ENCODE data around the gene REXO1. TPM values are rescaled to one million over a fixed set of nuclear protein-coding genes. Genes with fewer than 3 reads are reported as not detected.

The REXO1 gene
- total and polyA plus RNA-seq, 9 of the 15 experiments (the other 6 are each of a cell fraction or from before 2014, with no cell fraction given) = 0.04 to 63.3 (median 15.8) TPM

DNA sequence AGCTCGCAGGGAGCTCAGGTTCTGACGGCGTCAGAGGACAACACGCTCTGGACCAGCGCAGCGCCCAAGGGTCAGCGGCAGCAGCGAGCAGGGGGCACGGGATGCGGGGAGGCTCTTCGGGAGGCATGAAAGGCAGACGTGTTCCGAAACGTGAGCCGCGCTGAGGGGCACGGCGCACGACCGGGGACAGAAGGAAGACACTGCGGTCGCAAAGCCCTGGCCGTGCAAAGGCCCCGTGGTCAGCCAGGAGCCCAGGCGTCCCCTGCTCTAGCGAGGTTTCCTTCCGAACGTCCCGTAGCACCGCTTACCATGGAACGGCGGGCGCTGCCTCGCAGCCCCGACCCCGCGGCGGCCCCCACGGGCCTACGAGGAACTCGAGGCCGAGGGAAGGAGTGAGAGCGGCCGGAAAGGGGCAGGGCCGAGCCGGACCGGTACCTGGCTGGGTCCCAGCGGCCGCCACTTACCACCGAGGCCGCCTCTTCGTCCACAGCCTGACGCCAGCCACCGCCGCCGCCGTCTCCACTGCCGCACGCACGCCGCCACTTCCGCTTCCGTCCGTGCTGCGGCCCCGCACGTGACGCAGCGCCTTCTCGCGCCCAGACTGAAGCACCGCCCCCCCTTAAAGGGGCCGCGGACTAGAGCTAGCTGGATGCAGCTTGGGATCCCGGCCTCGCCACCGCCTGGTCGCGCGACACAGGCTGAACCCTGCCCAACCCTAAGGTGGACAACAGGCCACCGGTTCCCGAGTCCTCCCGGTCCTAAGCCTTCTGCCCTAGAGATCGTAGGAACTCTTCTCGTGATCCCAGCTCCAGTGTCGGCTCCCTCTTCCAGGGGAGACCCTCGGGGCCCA is 27.6 kb upstream of the REXO1 start (continued):
- TF ChIP-seq, protein P1, sequence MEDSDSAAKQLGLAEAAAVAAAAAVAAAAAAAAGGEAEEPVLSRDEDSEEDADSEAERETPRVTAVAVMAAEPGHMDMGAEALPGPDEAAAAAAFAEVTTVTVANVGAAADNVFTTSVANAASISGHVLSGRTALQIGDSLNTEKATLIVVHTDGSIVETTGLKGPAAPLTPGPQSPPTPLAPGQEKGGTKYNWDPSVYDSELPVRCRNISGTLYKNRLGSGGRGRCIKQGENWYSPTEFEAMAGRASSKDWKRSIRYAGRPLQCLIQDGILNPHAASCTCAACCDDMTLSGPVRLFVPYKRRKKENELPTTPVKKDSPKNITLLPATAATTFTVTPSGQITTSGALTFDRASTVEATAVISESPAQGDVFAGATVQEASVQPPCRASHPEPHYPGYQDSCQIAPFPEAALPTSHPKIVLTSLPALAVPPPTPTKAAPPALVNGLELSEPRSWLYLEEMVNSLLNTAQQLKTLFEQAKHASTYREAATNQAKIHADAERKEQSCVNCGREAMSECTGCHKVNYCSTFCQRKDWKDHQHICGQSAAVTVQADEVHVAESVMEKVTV (CRISPR knock-in tag; IDR thresholded peaks at IDR 0.05) = no peak
- no peak for TF ChIP-seq ZSCAN32 (CRISPR knock-in tag; IDR thresholded peaks at IDR 0.05)
- no peak for TF ChIP-seq ZNF589 (CRISPR knock-in tag; IDR thresholded peaks at IDR 0.05; ENCODE audit: low read depth)
- TF ChIP-seq, protein P2, sequence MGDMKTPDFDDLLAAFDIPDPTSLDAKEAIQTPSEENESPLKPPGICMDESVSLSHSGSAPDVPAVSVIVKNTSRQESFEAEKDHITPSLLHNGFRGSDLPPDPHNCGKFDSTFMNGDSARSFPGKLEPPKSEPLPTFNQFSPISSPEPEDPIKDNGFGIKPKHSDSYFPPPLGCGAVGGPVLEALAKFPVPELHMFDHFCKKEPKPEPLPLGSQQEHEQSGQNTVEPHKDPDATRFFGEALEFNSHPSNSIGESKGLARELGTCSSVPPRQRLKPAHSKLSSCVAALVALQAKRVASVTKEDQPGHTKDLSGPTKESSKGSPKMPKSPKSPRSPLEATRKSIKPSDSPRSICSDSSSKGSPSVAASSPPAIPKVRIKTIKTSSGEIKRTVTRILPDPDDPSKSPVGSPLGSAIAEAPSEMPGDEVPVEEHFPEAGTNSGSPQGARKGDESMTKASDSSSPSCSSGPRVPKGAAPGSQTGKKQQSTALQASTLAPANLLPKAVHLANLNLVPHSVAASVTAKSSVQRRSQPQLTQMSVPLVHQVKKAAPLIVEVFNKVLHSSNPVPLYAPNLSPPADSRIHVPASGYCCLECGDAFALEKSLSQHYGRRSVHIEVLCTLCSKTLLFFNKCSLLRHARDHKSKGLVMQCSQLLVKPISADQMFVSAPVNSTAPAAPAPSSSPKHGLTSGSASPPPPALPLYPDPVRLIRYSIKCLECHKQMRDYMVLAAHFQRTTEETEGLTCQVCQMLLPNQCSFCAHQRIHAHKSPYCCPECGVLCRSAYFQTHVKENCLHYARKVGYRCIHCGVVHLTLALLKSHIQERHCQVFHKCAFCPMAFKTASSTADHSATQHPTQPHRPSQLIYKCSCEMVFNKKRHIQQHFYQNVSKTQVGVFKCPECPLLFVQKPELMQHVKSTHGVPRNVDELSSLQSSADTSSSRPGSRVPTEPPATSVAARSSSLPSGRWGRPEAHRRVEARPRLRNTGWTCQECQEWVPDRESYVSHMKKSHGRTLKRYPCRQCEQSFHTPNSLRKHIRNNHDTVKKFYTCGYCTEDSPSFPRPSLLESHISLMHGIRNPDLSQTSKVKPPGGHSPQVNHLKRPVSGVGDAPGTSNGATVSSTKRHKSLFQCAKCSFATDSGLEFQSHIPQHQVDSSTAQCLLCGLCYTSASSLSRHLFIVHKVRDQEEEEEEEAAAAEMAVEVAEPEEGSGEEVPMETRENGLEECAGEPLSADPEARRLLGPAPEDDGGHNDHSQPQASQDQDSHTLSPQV (IDR thresholded peaks at IDR 0.05) = peak; percentile 68; the same call in 1 of the 2 replicates
- TF ChIP-seq, protein P3, sequence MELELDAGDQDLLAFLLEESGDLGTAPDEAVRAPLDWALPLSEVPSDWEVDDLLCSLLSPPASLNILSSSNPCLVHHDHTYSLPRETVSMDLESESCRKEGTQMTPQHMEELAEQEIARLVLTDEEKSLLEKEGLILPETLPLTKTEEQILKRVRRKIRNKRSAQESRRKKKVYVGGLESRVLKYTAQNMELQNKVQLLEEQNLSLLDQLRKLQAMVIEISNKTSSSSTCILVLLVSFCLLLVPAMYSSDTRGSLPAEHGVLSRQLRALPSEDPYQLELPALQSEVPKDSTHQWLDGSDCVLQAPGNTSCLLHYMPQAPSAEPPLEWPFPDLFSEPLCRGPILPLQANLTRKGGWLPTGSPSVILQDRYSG (tag; conservative IDR thresholded peaks at IDR 0.05; ENCODE audit: low read depth) = no peak
- peak; percentile 78 for TF ChIP-seq POLR2AphosphoS5 (IDR thresholded peaks at IDR 0.05; ENCODE audit: control insufficient read depth, insufficient read depth, low read depth, low read length)
- TF ChIP-seq CREM (IDR thresholded peaks at IDR 0.05; ENCODE audit: low read depth) = peak; percentile 94
- TF ChIP-seq NCOR1 (IDR thresholded peaks at IDR 0.05) = peak; percentile 46; the same call in 1 of the 2 replicates
- TF ChIP-seq ZBTB7A (IDR thresholded peaks at IDR 0.05; ENCODE audit: borderline replicate concordance, control insufficient read depth, low read depth, low read length) = peak; percentile 92
- no peak for TF ChIP-seq XRCC3 (IDR thresholded peaks at IDR 0.05)
- TF ChIP-seq ZNF3 (CRISPR knock-in tag; IDR thresholded peaks at IDR 0.05) = no peak
- TF ChIP-seq DDX20 (tag; IDR thresholded peaks at IDR 0.05; ENCODE audit: low read depth) = no peak
- TF ChIP-seq HEY1 (CRISPR knock-in tag; IDR thresholded peaks at IDR 0.05; ENCODE audit: borderline replicate concordance) = no peak
- no peak for TF ChIP-seq KAT7 (CRISPR knock-in tag; IDR thresholded peaks at IDR 0.05; ENCODE audit: borderline replicate concordance)
- TF ChIP-seq KDM4B (IDR thresholded peaks at IDR 0.05; ENCODE audit: borderline replicate concordance in 2 of 2, low read depth in 1 of 2) = peak in 1 of 2 experiments; percentile 63; a peak in 2 of 4 replicates
- TF ChIP-seq CTBP1 (IDR thresholded peaks at IDR 0.05; ENCODE audit: borderline replicate concordance) = peak; percentile 92
- peak; percentile 36; the same call in 1 of the 2 replicates for TF ChIP-seq JUND (IDR thresholded peaks at IDR 0.05; ENCODE audit: borderline replicate concordance, low read depth, low read length)
- TF ChIP-seq JUND (tag; IDR thresholded peaks at IDR 0.05; ENCODE audit: borderline replicate concordance, low read depth, low read length) = no peak; the same call in 2 of the 3 replicates

All from K562 (cell line).